Upper lobe of left lung (tissue), 6 donors: ENCODE data around the gene SOX8. TPM values are rescaled to one million over a fixed set of nuclear protein-coding genes. Genes with fewer than 3 reads are reported as not detected.

Source experiments
- ATAC-seq, 2 donors: fragments of 200-7000 bp; cut with Tn5 transposase; one replicate each; pipeline ENCODE4 v1.9.1; 2022; ENCODE audit warnings: mild to moderate bottlenecking in 2 of 2, moderate library complexity in 2 of 2; ENCODE audit not compliant: low FRiP score in 2 of 2
- DNase-seq, 2 donors: peaks; one replicate each; pipeline ENCODE4 v3.0.0-alpha.2; 2019 to 2020
- H3K27ac ChIP-seq, 4 donors: fragments of 200-600 bp; sonication (generic); one replicate each; pipeline ENCODE4 v1.5.1; 2016 to 2019
- H3K27me3 ChIP-seq, 4 donors: fragments of 200-600 bp; sonication (generic); one replicate each; pipeline ENCODE4 v1.5.1; 2017 to 2019
- H3K36me3 ChIP-seq, 4 donors: fragments of 200-600 bp; sonication (generic); one replicate each; pipeline ENCODE4 v1.5.1; 2016 to 2019
- H3K4me1 ChIP-seq, 4 donors: fragments of 200-600 bp; sonication (generic); one replicate each; pipeline ENCODE4 v1.5.1; 2018 to 2019
- H3K4me3 ChIP-seq, 4 donors: fragments of 200-600 bp; sonication (generic); one replicate each; pipeline ENCODE4 v1.5.1; 2017 to 2019; ENCODE audit warnings: mild to moderate bottlenecking in 2 of 4, moderate library complexity in 1 of 4
- H3K9me3 ChIP-seq, 4 donors: fragments of 200-600 bp; sonication (generic); one replicate each; pipeline ENCODE4 v1.5.1; 2018 to 2019
- EP300 ChIP-seq, 4 donors: sonication (generic); formaldehyde crosslinking; IDR thresholded peaks; one replicate each; pipeline ENCODE4 v1.5.1; 2017; ENCODE audit warnings: antibody characterized with exemption in 4 of 4, control low read depth in 2 of 4
- POLR2A ChIP-seq, 4 donors: fragments of 450-650 bp; IDR thresholded peaks; one replicate each; pipeline ENCODE4 v1.5.1; 2016 to 2017; ENCODE audit warnings: antibody characterized with exemption in 4 of 4, mild to moderate bottlenecking in 2 of 4
- POLR2AphosphoS5 ChIP-seq, 2 donors: sonication (generic); formaldehyde crosslinking; IDR thresholded peaks; one replicate each; pipeline ENCODE4 v1.5.1; 2017; ENCODE audit warnings: antibody characterized with exemption in 2 of 2
- WGBS, 2 donors: methylation state at CpG; one replicate each; pipeline ENCODE4 v1.1.5; 2017 to 2018; 5-methylcytosine and 5-hydroxymethylcytosine counted together
- total RNA-seq, 6 donors: library from RNA; depleted of rRNA in 4 of 6; stranded (reverse); fragments of >200 nt in 4 of 6; gene quantifications; one replicate each; pipeline versions ENCODE4 v1.1.0 to v1.2.1, GENCODE V29; 2016 to 2021
- TF ChIP-seq, protein P1 (sequence below), 6 experiments: fragments of 450-650 bp in 4 of 6; fragments of 200-600 bp in 2 of 6; sonication (generic) in 2 of 6; IDR thresholded peaks; one replicate each; pipeline ENCODE4 v1.5.1; 2016 to 2019; ENCODE audit warnings: antibody characterized with exemption in 6 of 6
- donor health status: DM: no; HTN: no; CAD: no; lungs with moderate emphysema.
- donor health status: DM: no; HTN: yes; CAD: no; lungs with severe emphysema.

Gene SOX8
- total RNA-seq, 6 donors from 2014 or later: 0.14 to 1.1 (median 0.57) TPM

DNA sequence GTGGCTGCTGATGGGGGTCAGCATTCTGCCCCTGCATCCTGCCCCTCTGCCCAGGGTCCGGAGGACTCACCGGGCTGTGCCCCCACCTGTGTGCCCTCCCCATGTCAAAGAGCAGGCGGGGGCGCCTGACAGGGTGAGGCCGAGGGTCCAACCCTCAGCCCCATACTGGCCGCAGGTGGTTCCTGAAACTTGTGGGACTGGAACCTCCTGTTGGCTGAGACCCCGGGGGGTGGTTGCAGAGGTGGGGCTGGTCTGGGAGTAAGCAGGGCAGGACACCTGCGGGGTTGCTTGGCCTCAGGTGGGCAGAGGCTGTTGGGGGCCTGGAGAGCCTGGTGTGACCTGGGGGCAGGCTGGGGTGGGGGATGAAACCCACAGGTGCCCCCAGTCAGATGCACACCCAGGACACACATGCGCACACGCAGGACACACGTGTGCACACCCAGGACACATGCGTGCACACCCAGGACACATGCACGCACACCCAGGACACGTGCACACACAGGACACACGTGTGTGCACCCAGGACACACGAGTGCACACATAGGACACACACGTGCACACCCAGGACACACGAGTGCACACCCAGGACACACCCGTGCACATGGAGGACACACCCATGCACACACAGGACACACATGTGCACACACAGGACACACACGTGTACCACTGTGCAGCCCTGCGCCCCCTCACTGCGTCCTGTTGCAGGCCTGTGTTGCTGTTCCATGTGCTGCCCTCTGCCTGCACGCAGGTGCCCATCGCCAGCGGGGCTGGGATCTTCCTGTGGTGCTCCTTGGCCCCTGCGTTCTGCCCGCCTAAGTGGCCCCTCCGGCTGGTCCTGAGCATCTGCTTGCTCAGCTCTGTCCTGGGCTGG, 31.4 kb downstream of the SOX8 start:
- Histone ChIP-seq H3K4me3 (no peak overlapping the region), H3K9me3 (no peaks in the 10 kb centered on the region), H3K4me1 (no peaks in the 10 kb centered on the region), H3K27me3 (peaks cover 0 to 7% (median 0%) of the 10 kb centered on the region in 4 donors), H3K27ac (no peak overlapping the region), H3K36me3 (no peaks in the 10 kb centered on the region)
- peak in 1 of 2 donors; percentile 69 for DNase-seq
- WGBS, 2 donors: 81 to 87% methylated on average over 7 to 18 of the region's 28 CpGs
- ATAC-seq: no peak
- TF ChIP-seq EP300 (IDR thresholded peaks at IDR 0.05) (no peak), POLR2A (IDR thresholded peaks at IDR 0.05) (no peak), POLR2AphosphoS5 (IDR thresholded peaks at IDR 0.05) (no peak)
- TF ChIP-seq, protein P1, sequence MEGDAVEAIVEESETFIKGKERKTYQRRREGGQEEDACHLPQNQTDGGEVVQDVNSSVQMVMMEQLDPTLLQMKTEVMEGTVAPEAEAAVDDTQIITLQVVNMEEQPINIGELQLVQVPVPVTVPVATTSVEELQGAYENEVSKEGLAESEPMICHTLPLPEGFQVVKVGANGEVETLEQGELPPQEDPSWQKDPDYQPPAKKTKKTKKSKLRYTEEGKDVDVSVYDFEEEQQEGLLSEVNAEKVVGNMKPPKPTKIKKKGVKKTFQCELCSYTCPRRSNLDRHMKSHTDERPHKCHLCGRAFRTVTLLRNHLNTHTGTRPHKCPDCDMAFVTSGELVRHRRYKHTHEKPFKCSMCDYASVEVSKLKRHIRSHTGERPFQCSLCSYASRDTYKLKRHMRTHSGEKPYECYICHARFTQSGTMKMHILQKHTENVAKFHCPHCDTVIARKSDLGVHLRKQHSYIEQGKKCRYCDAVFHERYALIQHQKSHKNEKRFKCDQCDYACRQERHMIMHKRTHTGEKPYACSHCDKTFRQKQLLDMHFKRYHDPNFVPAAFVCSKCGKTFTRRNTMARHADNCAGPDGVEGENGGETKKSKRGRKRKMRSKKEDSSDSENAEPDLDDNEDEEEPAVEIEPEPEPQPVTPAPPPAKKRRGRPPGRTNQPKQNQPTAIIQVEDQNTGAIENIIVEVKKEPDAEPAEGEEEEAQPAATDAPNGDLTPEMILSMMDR (IDR thresholded peaks at IDR 0.05): no peak

- DNase-seq: peak in 1 of 2 donors; percentile 69
- H3K9me3 ChIP-seq: no peaks in the 10 kb centered on the region
- TF ChIP-seq, protein P1 (IDR thresholded peaks at IDR 0.05): no peak
- TF ChIP-seq POLR2AphosphoS5 (IDR thresholded peaks at IDR 0.05) (no peak), EP300 (IDR thresholded peaks at IDR 0.05) (no peak), POLR2A (IDR thresholded peaks at IDR 0.05) (no peak)
- H3K4me1 ChIP-seq: no peaks in the 10 kb centered on the region
- WGBS, 2 donors: 74 to 91% methylated on average over 6 to 7 of the region's 8 CpGs
- ATAC-seq: no peak
- H3K4me3 ChIP-seq: no peak overlapping the region
- H3K27ac ChIP-seq: no peak overlapping the region
- H3K27me3 ChIP-seq: peaks cover 0 to 7% (median 0%) of the 10 kb centered on the region in 4 donors
- H3K36me3 ChIP-seq: no peaks in the 10 kb centered on the region
These were observed 32.0 kb downstream of the SOX8 start for GRCh38 chr16:1013593-1013900.

DNA sequence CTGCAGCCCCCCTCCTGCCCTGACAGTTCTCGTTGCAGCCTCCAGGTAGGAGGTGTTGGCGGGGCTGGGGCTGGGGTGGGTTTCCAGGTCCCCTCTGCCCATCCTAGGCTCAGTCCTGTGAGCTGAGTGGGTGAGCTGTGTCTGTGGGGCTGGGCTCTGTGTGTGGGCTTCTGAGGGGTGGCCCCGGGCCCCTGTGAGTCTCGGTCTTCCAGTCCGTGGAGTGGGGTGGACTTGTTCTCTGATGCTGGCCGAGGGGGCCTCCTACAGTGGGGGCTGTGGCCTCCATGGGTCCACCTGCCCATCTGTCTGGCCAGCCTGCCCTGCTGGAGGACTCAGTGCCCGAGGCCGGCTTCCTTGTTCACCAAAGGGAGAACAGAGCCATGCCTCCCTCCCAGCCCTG, 32.7 kb downstream of the SOX8 start:
- DNase-seq (peak in 1 of 2 donors; percentile 67), ATAC-seq (no peak)
- H3K4me1 ChIP-seq: peaks cover 0 to 3% (median 0%) of the 10 kb centered on the region in 4 donors
- no peak overlapping the region for H3K4me3 ChIP-seq
- H3K27me3 ChIP-seq: peaks cover 0 to 7% (median 0%) of the 10 kb centered on the region in 4 donors
- no peaks in the 10 kb centered on the region for H3K9me3 ChIP-seq
- no peaks in the 10 kb centered on the region for H3K36me3 ChIP-seq
- 83% methylated on average over 3 of the region's 8 CpGs; no CpG with 5 or more reads in 1 of the 2 donors for WGBS, 2 donors
- TF ChIP-seq POLR2AphosphoS5 (IDR thresholded peaks at IDR 0.05): no peak
- TF ChIP-seq, protein P1 (IDR thresholded peaks at IDR 0.05): no peak
- TF ChIP-seq EP300 (IDR thresholded peaks at IDR 0.05): no peak
- no peak for TF ChIP-seq POLR2A (IDR thresholded peaks at IDR 0.05)
- H3K27ac ChIP-seq: no peak overlapping the region

- Histone ChIP-seq H3K36me3 (no peaks in the 10 kb centered on the region), H3K27ac (no peak overlapping the region), H3K4me1 (peaks cover 0 to 10% (median 0%) of the 10 kb centered on the region in 4 donors), H3K27me3 (peaks cover 0 to 7% (median 0%) of the 10 kb centered on the region in 4 donors), H3K4me3 (no peak overlapping the region), H3K9me3 (no peaks in the 10 kb centered on the region)
- DNase-seq (peak in 1 of 2 donors; percentile 63), ATAC-seq (no peak)
- TF ChIP-seq EP300 (IDR thresholded peaks at IDR 0.05): no peak
- TF ChIP-seq POLR2A (IDR thresholded peaks at IDR 0.05): no peak
- TF ChIP-seq, protein P1 (IDR thresholded peaks at IDR 0.05): no peak
- no peak for TF ChIP-seq POLR2AphosphoS5 (IDR thresholded peaks at IDR 0.05)
- WGBS, 2 donors: 76 to 78% methylated on average over 18 to 19 of the region's 22 CpGs
These were observed 33.4 kb downstream of the SOX8 start for GRCh38 chr16:1014771-1015495.
